DND-41 (cell line): ENCODE measurements around the gene REEP5.

Source experiments
- CTCF ChIP-seq: IDR thresholded peaks from 2 replicates; pipeline ENCODE4 v1.5.1; 2012; ENCODE audit warnings: borderline replicate concordance, low read length, moderate library complexity, mild to moderate bottlenecking; ENCODE audit not compliant: poor library complexity, severe bottlenecking; ENCODE audit errors: extremely low read depth
- EZH2 ChIP-seq: IDR thresholded peaks from 3 replicates; pipeline ENCODE4 v1.6.1; 2012; ENCODE audit warnings: borderline replicate concordance, low read depth, mild to moderate bottlenecking, moderate library complexity, low read length, inconsistent platforms; ENCODE audit not compliant: severe bottlenecking

GRCh38 chr5:112833971-112834370 lies 88.1 kb downstream of the REEP5 start:
- TF ChIP-seq CTCF, result no peak
- no peak for TF ChIP-seq EZH2
